GM23338 (cell line): ENCODE data around the gene C2orf72.

Source experiments
- CTCF ChIP-seq, 2 experiments: fragments of 200-600 bp in 1 of 2; sonication (generic) in 1 of 2; conservative IDR thresholded peaks; 2 replicates each; pipeline versions ENCODE4 v1.5.1 to v1.6.1; 2016 to 2017; ENCODE audit warnings: antibody characterized with exemption in 2 of 2, low read depth in 2 of 2, mild to moderate bottlenecking in 2 of 2, moderate library complexity in 1 of 2
- EZH2 ChIP-seq: fragments of 200-600 bp; sonication (generic); IDR thresholded peaks from one replicate; pipeline ENCODE4 v1.8.0; 2017; ENCODE audit warnings: antibody characterized with exemption, mild to moderate bottlenecking, low read depth; ENCODE audit not compliant: unreplicated experiment
- EZH2phosphoT487 ChIP-seq: fragments of 200-600 bp; sonication (generic); IDR thresholded peaks from one replicate; pipeline ENCODE4 v1.8.1; 2018; ENCODE audit warnings: antibody characterized with exemption; ENCODE audit not compliant: unreplicated experiment
- POLR2AphosphoS5 ChIP-seq: IDR thresholded peaks from 2 replicates; pipeline ENCODE4 v1.6.1; 2016; ENCODE audit warnings: antibody characterized with exemption, low read depth
- TF ChIP-seq, protein P1 (sequence below): IDR thresholded peaks from one replicate; pipeline ENCODE4 v1.6.1; 2018; ENCODE audit warnings: antibody characterized with exemption; ENCODE audit not compliant: unreplicated experiment

DNA sequence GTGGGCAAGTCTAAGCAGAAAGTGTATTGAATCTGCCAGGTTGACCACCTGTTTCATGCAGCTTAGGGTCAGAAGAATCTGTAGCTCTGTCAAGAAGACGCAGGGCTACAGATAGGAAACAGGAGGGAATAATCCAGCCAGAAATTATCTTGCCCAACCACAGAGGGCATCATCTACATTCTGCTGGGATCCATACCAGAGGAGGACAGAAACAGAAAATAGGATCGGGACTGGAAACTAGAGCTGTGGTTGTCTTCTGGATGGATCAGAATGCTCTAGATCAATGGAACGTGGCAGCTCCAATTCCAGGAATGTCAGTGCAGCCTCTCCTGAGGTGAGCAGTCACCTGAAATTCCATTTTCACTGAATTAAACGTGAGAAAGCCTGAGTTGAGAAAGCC lies 37.8 kb upstream of the C2orf72 start:
- no peak for TF ChIP-seq CTCF (conservative IDR thresholded peaks at IDR 0.05; ENCODE audit: low read depth in 2 of 2)
- TF ChIP-seq EZH2phosphoT487: no peak
- TF ChIP-seq, protein P1, sequence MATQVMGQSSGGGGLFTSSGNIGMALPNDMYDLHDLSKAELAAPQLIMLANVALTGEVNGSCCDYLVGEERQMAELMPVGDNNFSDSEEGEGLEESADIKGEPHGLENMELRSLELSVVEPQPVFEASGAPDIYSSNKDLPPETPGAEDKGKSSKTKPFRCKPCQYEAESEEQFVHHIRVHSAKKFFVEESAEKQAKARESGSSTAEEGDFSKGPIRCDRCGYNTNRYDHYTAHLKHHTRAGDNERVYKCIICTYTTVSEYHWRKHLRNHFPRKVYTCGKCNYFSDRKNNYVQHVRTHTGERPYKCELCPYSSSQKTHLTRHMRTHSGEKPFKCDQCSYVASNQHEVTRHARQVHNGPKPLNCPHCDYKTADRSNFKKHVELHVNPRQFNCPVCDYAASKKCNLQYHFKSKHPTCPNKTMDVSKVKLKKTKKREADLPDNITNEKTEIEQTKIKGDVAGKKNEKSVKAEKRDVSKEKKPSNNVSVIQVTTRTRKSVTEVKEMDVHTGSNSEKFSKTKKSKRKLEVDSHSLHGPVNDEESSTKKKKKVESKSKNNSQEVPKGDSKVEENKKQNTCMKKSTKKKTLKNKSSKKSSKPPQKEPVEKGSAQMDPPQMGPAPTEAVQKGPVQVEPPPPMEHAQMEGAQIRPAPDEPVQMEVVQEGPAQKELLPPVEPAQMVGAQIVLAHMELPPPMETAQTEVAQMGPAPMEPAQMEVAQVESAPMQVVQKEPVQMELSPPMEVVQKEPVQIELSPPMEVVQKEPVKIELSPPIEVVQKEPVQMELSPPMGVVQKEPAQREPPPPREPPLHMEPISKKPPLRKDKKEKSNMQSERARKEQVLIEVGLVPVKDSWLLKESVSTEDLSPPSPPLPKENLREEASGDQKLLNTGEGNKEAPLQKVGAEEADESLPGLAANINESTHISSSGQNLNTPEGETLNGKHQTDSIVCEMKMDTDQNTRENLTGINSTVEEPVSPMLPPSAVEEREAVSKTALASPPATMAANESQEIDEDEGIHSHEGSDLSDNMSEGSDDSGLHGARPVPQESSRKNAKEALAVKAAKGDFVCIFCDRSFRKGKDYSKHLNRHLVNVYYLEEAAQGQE: no peak
- no peak for TF ChIP-seq EZH2
- no peak for TF ChIP-seq POLR2AphosphoS5
